HG03025 (cell line): Measurements from ENCODE around the gene DCAF8.
A peak's percentile ranks its signal among the peaks of the same experiment; 100 is the strongest.
"Not testable (repeated sequence)": the region's sequence is repeated elsewhere in the genome, so short reads cannot be mapped to it uniquely, and the experiment has no call there.

Experiments used
- ATAC-seq: cut with Tn5 transposase; IDR thresholded peaks from one replicate; pipeline ENCODE4 v1.9.1; 2021; ENCODE audit warnings: mild to moderate bottlenecking, moderate library complexity; ENCODE audit not compliant: unreplicated experiment, low FRiP score

The DCAF8 gene

DNA sequence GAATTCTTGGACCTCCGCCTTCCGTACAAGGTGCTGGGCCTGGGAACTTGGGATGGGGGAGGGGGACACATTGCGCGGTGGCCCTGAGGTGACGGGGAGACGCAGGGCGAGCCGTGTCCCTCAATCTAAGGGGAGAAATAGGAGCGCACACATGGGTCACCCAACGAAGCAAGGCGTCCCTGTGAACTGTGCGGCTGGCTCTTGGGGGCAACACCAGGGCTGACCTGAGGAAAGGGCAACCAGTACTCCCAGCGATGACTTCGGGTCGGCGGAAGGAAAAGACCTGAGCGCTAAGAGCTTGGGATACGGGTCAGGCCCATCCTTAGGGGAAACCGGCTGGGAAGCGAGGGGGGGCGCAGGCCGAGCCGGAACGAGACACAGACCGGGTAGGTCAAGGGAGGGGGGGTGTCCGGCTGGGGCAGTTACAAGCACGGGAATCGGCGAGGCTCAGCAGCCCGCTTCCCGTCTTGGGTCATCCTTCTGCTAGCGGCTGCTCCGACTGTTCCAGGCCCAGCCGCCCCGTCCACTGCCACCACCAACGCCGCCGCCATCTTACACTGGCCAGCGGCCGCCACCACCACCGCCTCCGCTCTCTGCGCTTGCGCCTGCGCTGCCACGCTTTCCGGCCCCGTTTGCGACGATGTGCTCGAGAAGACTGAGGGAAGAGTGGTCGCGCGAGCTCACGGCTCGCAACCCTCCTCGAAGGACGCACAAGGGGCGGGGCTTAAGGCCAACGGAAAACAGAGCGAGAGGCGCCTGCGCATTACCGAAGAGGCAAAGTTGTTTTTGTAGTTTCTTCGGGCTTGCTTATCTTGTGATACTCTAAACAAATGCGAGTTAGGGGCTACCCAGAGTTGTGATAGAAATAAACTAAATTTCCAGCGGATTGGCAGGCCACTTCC is at the start of gene DCAF8:
DCAF8 (minus strand) TSS at position 657 of the 902 bp plus-strand sequence. CDS start 18,541 bp downstream, outside the sequence.
- ATAC-seq, result peak; percentile 88

GRCh38 chr1:160309571-160309970 is 47.2 kb upstream of the DCAF8 start:
- no peak for ATAC-seq

- no peak for ATAC-seq
Observed at GRCh38 chr1:160309185-160309557, 46.8 kb upstream of the DCAF8 start.

GRCh38 chr1:160308451-160309184 is 46.3 kb upstream of the DCAF8 start:
- no peak for ATAC-seq

DNA sequence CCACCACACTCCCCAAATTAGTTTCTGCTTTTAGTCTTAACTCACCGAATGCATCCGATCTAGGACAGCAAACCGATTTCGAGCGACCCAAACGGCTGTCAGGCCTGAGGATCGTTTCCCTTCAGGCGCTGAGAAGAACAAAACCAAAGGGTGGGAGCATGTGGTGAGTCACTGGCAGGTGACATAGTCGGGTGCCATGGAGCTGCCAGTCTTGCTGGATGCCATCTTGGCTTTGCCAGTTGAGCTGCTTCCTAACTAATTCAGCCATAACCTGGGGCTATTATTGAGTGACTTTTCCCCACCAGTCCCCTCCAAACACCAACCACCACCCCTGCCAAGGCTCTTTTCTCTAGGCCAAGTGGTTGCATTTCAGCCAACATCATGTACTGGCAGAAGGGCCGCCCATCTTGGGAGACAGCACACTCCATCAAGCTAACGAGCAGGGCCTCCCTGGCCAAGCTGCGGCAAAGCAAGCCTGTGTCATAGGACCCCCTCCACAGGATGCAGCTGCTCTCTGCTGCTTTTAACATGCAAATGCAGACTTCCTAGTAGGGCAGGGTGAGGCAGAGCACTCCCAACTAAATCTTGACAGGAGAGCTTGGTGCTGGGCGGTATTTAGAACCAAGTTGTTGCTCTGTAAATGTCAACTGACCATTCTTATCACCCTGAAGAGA is 44.9 kb upstream of the DCAF8 start:
- ATAC-seq, result no peak

DNA sequence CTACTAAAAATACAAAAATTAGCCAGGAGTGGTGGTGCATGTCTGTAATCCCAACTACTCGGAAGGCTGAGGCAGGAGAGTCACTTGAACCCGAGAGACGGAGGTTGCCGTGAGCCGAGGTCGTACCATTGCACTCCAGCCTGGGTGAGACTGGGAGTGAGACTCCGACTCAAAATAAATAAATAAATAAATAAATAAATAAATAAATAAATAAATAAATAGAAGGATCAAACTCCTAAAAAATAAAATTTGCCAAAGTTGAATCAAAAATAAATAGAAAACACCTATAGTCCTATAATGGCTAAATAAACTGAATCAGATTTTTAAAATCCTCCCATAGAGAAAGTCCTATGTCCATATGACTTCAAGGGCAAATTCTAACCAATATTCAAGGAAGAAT is 37.8 kb upstream of the DCAF8 start:
- no peak for ATAC-seq

DNA sequence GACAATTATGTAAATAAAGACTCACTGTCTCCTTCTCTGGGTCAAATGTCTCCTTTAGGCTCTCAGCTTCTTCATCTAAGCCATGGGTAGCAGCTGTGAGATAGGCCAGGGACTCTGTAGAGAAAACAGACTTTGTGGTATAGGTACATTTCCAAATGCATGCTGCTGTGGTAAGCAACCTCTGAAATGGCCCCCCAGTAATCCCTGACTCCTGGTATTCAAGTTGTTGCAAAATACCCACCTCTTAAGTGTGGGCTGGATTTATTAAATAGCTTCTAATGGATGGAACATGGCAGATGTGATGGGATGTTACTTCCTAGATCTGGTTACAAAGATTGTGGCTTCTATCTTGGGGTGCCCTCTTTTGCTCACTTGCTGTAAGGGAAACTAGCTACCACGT is 33.7 kb upstream of the DCAF8 start:
- ATAC-seq, result no peak

- ATAC-seq, result no peak
Observed at GRCh38 chr1:160293020-160293968, 30.9 kb upstream of the DCAF8 start.

- ATAC-seq, result no peak
Observed at GRCh38 chr1:160291248-160292220, 29.2 kb upstream of the DCAF8 start.

DNA sequence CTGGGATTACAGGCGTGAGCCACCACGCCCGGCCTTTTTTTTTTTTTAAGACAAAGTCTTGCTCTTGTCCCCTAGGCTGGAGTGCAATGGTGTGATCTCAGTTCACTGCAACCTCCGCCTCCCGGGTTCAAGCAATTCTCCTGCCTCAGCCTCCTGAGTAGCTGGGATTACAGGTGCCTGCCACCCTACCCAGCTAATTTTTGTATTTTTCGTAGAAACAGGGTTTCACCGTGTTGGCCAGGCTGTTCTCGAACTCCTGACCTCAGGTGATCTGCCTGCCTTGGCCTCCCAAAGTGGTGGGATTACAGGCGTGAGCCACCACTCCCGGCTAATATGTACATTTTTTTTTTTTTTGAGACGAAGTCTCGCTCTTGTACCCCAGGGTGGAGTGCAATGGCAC is 25.4 kb upstream of the DCAF8 start:
- not testable (repeated sequence) for ATAC-seq

DNA sequence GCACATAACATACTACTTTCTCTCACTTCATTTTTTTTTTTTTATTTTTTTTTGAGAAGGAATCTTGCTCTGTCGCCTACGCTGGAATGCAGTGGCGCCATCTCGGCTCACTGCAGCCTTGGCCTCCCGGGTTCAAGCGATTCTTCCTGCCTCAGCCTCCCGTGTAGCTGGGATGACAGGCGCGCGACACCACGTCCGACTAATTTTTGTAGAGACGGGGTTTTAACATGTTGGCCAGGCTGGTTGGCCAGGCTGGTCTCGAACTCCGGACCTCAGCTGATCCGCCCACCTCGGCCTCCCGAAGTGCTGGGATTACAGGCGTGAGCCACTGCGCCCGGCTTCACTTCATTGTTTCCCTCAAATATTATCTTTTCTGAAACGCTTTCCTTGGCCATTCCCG is 23.2 kb upstream of the DCAF8 start:
- ATAC-seq, result no peak

GRCh38 chr1:160284782-160285344 is 22.5 kb upstream of the DCAF8 start, which contains the start of gene PEX19:
Gene PEX19 (minus strand): TSS chr1:160285133. CDS start chr1:160285124, 9 bp downstream.
- peak; percentile 88 for ATAC-seq

DNA sequence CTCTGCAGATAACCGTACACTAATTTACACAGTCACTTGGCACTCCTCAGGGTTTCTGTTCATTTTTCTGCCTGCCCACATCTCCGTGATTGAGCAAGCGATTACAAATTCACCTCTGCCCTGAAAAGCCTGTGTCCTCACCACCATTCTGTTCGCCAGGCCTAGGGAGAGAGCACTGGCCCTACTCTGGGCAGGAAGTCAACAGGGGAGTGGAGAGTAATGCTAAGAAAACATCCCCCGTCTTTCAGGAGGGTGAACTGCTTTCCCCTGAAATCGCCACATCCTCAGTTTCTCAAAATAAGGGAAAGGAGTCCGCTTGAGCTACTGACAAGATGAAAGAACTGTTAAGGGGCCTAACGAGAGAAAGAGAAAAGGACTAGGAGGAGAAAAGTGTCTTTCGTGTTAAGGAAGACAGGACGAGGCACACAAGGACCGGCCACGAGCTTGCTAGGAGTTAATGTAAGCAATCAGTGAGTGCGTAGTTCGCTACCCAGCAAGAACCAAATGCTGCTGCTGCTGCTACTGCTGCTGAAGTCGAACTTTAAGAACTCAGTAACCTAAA is 22.0 kb upstream of the DCAF8 start:
- no peak for ATAC-seq

DNA sequence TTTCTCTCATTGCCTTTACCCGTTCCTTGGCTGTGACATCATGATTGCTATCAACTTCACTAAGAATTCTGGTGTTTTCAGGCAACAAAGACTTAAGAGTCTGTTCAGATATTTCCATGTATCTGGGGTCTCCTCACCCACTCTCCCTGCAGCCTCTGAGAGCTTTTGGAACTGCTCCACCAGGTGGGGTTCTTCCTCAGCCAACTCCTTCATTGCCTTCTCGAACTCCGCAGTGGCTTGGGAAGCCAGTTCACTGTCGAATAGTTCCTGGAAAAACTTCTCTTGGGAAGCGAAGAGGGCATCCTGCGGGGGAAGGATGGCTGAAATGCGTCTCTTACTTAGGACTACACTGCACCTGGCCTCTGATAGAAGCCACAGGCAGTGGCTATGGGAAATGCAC is 20.5 kb upstream of the DCAF8 start:
- ATAC-seq, result no peak

- no peak for ATAC-seq
Observed at GRCh38 chr1:160277987-160278386, 15.6 kb upstream of the DCAF8 start.

DNA sequence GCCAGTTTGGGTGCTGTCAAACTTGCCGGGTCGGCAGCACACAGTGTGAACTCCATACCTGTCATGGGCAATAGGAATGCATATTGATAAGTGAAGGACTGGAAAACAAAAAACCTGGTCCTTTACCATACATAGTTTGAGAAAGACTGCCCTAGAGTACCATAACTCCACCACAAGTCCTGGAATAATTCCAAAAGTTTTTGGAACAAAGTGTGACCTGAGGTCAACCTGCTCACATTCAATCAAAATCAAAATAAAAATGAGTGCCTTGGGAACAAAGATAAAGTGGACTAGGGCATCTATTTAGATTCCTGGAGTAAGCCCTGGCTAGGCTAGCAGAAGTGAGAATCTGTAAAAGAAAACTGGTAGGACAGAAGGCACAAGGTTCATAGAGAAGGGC is 15.0 kb upstream of the DCAF8 start:
- ATAC-seq, result no peak

DNA sequence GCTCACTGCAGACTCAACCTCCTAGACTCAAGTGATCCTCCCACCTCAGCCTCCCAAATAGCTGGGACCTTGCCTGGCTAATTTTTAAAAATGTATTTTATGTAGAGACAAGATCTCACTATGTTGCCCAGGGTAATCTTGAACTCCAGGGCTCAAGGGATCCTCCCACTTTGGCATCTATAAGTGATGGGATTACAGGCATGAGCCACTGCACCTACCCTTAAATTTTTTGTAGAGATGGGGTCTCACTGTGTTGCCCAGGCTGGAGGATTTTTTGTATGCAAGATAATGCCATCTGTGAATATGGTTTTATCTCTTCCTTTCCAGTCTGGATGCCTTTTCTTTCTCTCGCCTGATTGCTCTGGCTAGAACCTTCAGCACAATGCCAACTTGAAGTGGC is 8.7 kb upstream of the DCAF8 start:
- ATAC-seq, result no peak

- ATAC-seq, result no peak
Observed at GRCh38 chr1:160267284-160267991, 5.1 kb upstream of the DCAF8 start.
